Thyroid gland (tissue), 4 donors: Measurements from ENCODE around the gene MYCN. TPM values are rescaled to one million over a fixed set of nuclear protein-coding genes. Genes with fewer than 3 reads are reported as not detected.

Experiments used
- DNase-seq, 2 donors: peaks; one replicate each; pipeline ENCODE4 v3.0.0-alpha.2; 2019
- H3K27ac ChIP-seq, 3 donors: fragments of 200-600 bp; sonication (generic); 1 replicate in 2 of 3; 2 replicates in 1 of 3; pipeline ENCODE4 v1.5.1; 2016 to 2019; ENCODE audit warnings: mild to moderate bottlenecking in 1 of 3, moderate library complexity in 1 of 3
- H3K27me3 ChIP-seq: fragments of 200-600 bp; sonication (generic); one replicate; pipeline ENCODE4 v1.5.1; 2019
- H3K36me3 ChIP-seq, 2 donors: fragments of 200-600 bp; sonication (generic); one replicate each; pipeline ENCODE4 v1.5.1; 2016 to 2019
- H3K4me1 ChIP-seq, 2 donors: fragments of 200-600 bp; sonication (generic); one replicate each; pipeline ENCODE4 v1.5.1; 2017 to 2019
- H3K4me3 ChIP-seq, 3 donors: fragments of 200-600 bp; sonication (generic); replicated peaks in 1 of 3; 1 replicate in 2 of 3; 2 replicates in 1 of 3; pipeline ENCODE4 v1.5.1; 2016; ENCODE audit warnings: mild to moderate bottlenecking in 1 of 3
- H3K9me3 ChIP-seq: fragments of 200-600 bp; sonication (generic); one replicate; pipeline ENCODE4 v1.5.1; 2017
- CTCF ChIP-seq, 6 experiments: fragments of 200-600 bp in 3 of 6; fragments of 450-650 bp in 3 of 6; sonication (generic) in 3 of 6; IDR thresholded peaks; one replicate each; pipeline ENCODE4 v1.5.1; 2016 to 2019; ENCODE audit warnings: antibody characterized with exemption in 6 of 6, mild to moderate bottlenecking in 2 of 6, inconsistent platforms in 1 of 6, moderate library complexity in 1 of 6
- POLR2A ChIP-seq, 2 donors: fragments of 450-650 bp; IDR thresholded peaks; one replicate each; pipeline ENCODE4 v1.6.1; 2017; ENCODE audit warnings: antibody characterized with exemption in 2 of 2, mild to moderate bottlenecking in 2 of 2, moderate library complexity in 1 of 2
- WGBS, 2 donors: methylation state at CpG; one replicate each; pipeline ENCODE4 v1.1.5; 2017; 5-methylcytosine and 5-hydroxymethylcytosine counted together
- intact Hi-C: fragments of 100-400 bp; cut with DNase I; formaldehyde crosslinking; loops from one replicate; pipeline ENCODE4 v1.15.1; 2023
- total RNA-seq, 4 donors: library from RNA; depleted of rRNA; stranded (reverse); fragments of >200 nt; gene quantifications; one replicate each; pipeline ENCODE4 v1.2.3, GENCODE V29; 2016

The MYCN gene
- total RNA-seq, 4 donors from 2014 or later: 5.9 to 13.3 (median 10.1) TPM

- H3K36me3 ChIP-seq: no peaks in the 10 kb centered on the region
- no peaks in the 10 kb centered on the region for H3K27me3 ChIP-seq
- no peaks in the 10 kb centered on the region for H3K9me3 ChIP-seq
- H3K27ac ChIP-seq: no peak overlapping the region
- TF ChIP-seq POLR2A (IDR thresholded peaks at IDR 0.05): no peak
- TF ChIP-seq CTCF (IDR thresholded peaks at IDR 0.05): no peak
- H3K4me3 ChIP-seq: no peak overlapping the region
- DNase-seq: no peak
- H3K4me1 ChIP-seq: no peaks in the 10 kb centered on the region
- 89 to 91% methylated on average over 6 of the region's 6 CpGs for WGBS, 2 donors
- intact Hi-C loops: no loop called here
These were observed 13.7 kb downstream of the MYCN start for GRCh38 chr2:15953891-15954680.

GRCh38 chr2:15954761-15955160, 14.4 kb downstream of the MYCN start:
- Histone ChIP-seq H3K36me3 (no peaks in the 10 kb centered on the region), H3K9me3 (no peaks in the 10 kb centered on the region), H3K27ac (no peak overlapping the region), H3K4me3 (no peak overlapping the region), H3K4me1 (no peaks in the 10 kb centered on the region), H3K27me3 (no peaks in the 10 kb centered on the region)
- TF ChIP-seq CTCF (IDR thresholded peaks at IDR 0.05) (no peak), POLR2A (IDR thresholded peaks at IDR 0.05) (no peak)
- DNase-seq: no peak
- intact Hi-C loops: no loop called here
- 92 to 97% methylated on average over 8 of the region's 8 CpGs for WGBS, 2 donors

GRCh38 chr2:15955232-15955988, 15.1 kb downstream of the MYCN start:
- intact Hi-C loops: no loop called here
- H3K36me3 ChIP-seq: no peaks in the 10 kb centered on the region
- DNase-seq: no peak
- no peak overlapping the region for H3K4me3 ChIP-seq
- no peak overlapping the region for H3K27ac ChIP-seq
- H3K4me1 ChIP-seq: no peaks in the 10 kb centered on the region
- no peaks in the 10 kb centered on the region for H3K27me3 ChIP-seq
- WGBS, 2 donors: 83 to 87% methylated on average over 7 of the region's 7 CpGs
- no peaks in the 10 kb centered on the region for H3K9me3 ChIP-seq
- TF ChIP-seq POLR2A (IDR thresholded peaks at IDR 0.05) (no peak), CTCF (IDR thresholded peaks at IDR 0.05) (no peak)

GRCh38 chr2:15956230-15956629, 15.9 kb downstream of the MYCN start:
- intact Hi-C loops: no loop called here
- TF ChIP-seq POLR2A (IDR thresholded peaks at IDR 0.05): no peak
- no peak for TF ChIP-seq CTCF (IDR thresholded peaks at IDR 0.05)
- Histone ChIP-seq H3K27me3 (no peaks in the 10 kb centered on the region), H3K4me1 (no peaks in the 10 kb centered on the region), H3K9me3 (no peaks in the 10 kb centered on the region), H3K36me3 (no peaks in the 10 kb centered on the region), H3K4me3 (no peak overlapping the region), H3K27ac (no peak overlapping the region)
- 87 to 94% methylated on average over 8 to 9 of the region's 9 CpGs for WGBS, 2 donors
- DNase-seq: no peak
